HS-5 (cell line): Measurements from ENCODE around the gene GABBR1.
"Not testable (repeated sequence)": the region's sequence is repeated elsewhere in the genome, so short reads cannot be mapped to it uniquely, and the experiment has no call there.

Experiments used
- DNase-seq: peaks from one replicate; pipeline ENCODE4 v3.0.0-alpha.2; 2012; ENCODE audit warnings: low read depth

Gene GABBR1

DNA sequence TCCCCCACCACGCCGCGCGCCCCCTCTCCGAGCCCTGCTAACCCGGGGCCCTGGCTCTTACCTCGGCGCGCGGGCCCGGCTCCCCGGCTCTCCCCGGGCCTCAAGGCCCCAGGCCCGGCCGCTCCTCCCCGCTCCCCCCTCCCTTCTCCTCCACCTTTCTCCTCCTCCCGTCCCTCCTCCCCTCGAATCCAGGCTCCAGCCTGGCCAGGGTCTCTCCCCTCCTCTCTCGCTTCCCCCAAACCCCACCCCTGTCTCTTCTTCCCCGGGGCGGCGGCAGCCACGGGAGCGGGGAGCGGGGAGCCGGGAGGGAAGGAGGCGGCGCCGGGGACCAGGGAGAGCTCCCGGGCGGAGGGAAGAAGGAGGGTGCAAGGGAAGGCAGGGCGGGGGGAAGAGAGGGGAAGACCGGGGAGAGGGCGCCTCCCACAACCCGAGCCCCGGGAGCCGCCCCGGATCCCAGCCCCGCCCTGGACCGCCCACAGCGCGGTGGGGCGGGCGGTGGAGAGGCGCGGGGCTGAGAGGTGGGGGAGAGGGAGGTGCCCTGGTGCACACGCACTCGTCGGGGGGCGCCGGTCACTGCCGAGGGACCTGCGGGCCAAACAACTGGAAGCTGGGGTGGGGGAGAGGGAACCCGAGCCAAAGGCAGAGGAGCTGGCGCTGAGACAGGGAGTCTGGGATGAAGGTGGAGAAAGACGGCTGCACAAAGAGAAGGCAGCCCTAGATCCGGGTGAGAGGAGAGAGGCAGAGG is at the start of gene GABBR1:
Gene GABBR1, minus strand, starts transcription at position 395 of the 745 bp plus-strand sequence. CDS start 798 bp downstream, outside the sequence.
- DNase-seq: no peak

DNA sequence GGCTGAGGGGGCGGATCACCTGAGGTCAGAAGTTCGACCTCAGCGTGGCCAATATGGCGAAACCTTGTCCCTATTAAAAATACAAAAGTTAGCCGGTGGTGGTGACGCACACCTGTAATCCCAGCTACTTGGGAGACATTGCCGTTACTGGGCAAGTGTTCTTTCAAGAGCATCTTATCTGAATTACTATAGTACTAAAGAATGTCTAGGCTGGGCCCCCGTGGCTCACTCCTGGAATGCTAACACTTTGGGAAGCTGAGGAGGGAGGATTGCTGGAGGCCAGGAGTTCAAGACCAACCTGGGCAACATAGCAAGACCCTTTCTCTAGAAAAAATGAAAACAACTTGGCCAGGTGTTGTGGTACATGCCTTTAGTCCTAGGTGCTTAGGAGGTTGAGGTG is 48.8 kb upstream of the GABBR1 start:
- DNase-seq: no peak

DNA sequence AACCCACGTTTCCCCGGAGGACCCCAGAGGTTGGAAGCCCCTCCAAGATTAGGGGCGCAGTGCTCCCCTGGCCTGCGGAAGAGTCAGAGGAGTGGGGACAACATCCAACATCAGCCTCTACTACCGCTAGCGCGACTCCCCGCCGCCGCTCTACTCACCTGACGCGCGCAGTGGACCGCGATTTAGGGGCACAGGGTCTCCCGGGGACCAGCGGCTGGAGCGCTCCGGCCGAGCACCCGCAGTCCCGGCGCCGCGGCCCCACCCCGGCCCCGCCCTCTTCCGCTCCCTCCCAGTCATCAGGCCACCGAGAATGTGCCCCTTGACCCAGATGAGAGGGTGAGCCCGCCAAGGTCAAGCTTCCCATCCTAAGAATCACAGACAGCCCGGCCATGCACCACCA is 47.9 kb upstream of the GABBR1 start, which contains the start of gene ZFP57:
Gene ZFP57, minus strand, starts transcription at position 249 of the 400 bp plus-strand sequence. CDS start 4,149 bp downstream, outside the sequence.
- DNase-seq: no peak

DNA sequence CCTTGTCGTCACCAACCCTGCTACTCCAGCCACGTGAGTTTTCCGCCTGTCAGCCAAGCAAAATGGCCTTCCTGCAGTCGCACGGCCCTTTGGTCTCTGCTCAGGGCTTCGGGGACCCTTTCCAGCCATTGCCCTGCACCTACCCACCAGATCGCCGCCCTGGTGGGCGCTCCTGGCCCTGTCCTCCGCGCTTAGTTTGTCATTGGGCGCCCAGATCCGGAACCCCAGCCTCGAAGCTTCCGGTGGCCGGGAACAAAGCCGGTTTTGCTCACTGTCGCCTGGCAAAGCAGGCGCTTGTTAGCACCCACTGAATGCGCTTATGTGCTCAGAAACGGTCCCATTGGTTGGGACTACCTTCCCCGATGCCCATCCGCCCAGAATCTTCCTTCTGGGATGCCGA is 47.4 kb upstream of the GABBR1 start:
- DNase-seq: no peak

DNA sequence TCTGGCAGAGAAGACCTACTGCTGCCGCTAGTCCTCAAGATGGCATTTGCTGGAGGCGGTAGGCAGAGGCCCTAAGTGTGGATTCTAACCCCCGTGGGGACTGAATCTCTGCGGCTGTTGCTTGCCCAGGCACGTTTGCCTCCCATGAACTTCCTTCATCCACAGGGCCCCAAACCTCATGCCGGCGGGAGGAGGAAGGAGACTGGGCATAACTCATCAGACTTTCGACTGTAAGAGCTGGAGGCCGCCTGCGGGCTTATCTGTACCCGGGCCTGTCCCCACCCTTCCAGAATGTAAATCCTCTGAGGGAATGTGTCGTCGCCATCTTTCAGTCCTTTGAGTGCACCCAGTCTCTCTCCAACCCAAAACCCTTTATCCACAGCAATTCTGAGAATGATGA is 47.0 kb upstream of the GABBR1 start:
- no peak for DNase-seq

DNA sequence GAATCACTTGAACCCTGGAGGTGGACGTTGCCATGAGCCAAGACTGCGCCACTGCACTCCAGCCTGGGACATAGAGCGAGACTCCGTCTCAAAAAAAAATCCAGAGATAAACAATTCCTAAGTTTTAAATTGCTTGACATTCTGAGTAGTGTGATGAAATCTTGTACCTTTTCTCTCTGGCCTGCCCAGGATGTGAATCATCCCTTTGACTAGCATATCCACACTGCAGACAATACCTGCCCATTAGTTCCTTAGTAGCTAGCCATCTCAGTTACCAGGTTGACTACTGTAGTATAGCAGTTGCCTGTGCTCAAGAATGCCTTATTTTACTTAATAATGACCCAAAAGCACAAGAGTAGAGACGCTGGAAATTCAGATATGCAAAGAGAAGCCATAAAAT is 45.1 kb upstream of the GABBR1 start:
- DNase-seq: no peak

DNA sequence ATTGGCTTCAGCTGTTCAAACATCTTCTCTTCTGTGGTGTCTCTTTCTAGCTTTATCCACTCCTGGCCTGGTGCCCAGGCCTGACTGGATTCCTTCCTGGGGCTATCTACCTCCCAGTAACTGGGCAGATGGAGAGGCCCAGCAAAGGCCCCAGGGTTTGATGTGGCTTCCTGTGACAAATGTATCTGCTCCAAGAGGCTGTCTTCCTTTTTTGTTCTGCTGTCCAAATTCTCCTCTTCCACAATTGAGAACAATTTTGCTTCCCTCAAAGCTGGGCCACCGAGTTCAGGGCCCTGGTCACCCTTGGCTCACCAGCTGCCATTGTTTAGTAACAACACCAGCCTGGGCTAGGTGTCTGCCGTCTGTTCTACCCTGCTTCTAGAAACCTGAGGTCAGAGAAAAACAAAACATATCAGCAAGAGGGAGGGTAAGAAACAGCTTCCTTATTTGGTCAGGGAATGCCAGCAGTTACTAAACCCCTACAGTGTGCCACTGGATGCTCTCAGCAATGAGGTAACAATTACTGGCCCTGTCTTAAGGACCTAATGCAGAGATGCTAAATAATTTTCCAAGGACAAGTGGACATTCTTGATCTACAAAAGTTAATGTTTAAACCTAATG is 44.1 kb upstream of the GABBR1 start:
- no peak for DNase-seq

DNA sequence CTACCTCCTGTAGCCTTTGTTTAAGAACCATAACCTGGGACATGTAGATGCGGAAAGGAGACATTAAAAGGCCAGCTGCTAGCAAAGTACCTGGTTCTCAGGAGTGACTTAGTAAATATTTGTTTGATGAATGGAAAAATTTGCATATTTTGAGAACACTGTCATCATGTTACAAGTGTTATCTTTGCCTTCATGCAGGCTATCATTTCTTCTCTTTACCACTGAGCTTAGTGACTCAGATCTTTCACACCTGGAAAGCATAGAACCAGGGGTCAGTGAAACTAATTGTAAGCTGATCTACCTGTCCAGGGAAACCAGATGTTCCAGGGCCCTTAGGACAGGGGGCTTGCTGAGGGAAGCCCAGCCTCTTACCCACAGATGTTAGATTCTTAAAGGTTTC is 42.6 kb upstream of the GABBR1 start:
- no peak for DNase-seq

DNA sequence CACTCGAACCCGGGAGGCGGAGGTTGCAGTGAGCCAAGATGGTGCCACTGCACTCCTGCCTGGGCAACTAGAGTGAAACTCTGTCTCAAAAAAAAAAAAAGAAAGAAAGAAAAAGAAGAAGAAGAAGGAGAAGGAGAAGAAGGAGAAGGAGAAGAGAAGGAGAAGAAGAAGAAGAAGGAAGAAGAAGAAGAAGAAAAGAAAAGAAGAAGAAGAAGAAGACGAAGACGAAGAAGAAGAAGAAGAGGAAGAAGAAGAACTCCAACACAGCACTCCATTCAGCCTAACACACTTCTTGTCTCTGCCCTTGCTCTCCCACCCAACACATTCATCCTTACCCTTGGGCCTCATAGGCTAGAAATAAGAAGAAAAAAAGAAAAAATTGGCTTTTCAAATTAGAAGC is 41.0 kb upstream of the GABBR1 start:
- no peak for DNase-seq

DNA sequence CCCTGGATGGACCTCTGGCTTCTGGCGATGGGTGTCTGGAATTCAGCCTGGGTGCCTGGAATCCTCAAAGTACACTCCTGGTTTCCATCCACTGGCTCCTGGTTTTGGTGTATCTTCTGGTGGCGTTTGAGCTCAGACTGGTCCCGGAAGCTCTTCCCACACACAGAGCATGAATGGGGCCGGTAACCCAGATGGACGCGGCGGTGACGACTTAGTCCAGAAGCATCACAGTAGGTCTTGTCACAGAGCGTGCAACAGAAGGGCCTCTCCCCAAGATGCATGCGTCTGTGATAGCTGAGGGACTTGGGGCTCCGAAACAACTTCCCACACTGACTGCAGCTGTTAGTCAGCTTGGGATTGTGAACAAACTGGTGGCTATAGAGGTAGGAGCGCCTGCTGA is 40.2 kb upstream of the GABBR1 start:
- no peak for DNase-seq

DNA sequence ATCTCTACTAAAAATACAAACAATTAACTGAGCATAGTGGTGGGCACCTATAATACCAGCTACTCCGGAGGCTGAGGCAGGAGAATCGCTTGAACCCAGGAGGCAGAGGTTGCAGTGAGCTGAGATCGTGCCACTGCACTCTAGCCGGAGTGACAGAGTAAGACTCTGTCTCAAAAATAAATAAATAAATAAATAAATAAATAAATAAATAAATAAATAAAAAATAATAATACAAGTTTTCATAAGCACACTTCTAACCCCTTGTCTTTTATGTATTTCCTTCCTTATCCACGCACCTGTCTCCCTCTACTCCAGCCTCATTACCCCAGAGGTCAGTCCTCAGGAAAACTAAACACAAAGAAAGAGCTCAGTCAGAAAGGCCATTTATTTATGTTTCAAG is 39.1 kb upstream of the GABBR1 start:
- DNase-seq: not testable (repeated sequence)

DNA sequence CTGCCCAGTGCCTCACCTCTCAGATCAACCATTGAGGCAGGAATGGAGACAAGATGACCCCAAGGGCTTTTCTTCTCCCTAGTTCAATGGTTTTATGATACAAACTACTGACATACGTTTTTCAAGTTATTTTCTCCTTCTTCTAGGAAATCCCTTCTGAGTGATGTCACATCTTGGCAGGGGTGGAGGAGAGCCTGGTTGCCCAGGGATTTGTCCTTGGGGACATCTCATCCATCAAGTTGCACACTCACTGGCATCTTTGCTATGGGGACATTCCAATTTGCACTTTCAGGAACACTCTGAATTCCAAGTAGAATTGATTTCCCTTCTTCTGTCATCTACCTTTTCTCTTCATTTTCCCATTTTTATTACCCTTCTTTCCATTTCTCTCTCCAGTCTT is 38.0 kb upstream of the GABBR1 start:
- no peak for DNase-seq

DNA sequence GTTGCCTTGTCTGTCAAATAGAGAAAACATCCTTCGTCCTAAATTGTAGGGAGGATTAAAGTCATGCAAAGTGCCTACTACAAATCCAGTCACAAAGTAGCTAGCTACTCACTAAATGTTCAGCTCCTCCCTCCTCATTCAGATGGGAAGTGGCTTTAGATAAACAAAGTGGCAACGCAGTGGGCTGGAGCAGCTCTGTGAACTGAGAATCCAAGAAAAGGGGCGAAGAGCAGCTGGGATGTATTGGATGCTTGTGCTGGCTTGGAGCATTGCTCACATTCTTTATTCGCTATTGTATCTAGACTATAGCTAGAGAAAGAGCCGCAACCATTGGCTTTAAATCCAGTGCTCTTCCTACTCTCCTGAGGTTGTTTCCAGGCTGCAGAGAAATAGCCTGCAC is 34.2 kb upstream of the GABBR1 start:
- DNase-seq: no peak

DNA sequence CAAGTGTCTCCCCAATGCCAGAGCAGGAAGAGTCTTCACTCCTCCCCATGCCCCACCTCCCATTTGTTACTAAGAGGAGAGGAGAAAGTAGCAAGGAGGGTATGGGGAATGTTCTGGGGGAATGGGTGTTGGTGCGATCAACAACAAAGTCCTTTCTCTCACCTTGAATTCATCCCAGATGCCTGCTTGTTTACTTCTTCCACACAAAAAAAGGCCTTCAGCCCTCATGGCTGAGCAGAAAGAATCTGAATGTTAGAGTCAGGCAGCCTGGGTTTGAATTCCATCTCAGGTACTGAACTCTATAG is 33.8 kb upstream of the GABBR1 start:
- no peak for DNase-seq

DNA sequence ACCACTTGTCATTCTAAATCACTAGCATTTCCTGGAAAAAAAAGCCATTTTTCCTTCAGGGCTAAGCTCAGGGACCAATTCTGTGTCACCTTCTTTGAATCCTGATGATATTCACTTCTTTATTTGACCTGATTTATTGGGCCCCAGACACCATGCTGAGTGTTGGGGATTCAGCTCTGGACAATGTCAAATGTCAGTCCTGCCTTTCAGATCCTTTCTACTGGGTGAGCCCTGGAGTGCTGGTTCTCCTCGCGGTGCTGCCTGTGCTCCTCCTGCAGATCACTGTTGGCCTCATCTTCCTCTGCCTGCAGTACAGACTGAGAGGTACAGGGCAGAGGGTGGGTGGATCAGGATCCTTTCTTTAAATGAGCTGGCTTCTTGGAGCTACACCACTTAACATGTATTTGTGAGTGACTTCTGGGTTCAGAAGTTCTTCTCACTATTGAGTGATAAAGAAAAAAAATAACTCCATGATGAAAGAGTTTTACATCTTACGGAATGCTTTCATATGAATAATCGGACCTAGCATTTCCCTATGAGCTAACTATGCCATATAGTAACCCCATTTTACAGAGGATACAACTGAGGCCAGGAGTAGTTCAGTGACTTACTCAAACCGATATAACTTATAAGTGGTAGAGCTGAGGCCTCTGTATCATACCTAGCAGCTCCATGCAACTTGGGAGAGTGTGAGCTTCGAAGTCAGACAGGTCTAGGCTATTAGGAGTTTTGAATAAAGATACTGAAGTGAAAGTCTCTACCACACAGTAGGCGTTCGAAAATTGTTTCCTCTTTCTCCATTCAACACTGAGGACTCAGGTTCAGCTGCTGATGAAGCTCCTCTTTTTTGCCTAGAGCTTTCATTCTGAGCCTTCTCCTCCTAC is 33.2 kb upstream of the GABBR1 start:
- no peak for DNase-seq

DNA sequence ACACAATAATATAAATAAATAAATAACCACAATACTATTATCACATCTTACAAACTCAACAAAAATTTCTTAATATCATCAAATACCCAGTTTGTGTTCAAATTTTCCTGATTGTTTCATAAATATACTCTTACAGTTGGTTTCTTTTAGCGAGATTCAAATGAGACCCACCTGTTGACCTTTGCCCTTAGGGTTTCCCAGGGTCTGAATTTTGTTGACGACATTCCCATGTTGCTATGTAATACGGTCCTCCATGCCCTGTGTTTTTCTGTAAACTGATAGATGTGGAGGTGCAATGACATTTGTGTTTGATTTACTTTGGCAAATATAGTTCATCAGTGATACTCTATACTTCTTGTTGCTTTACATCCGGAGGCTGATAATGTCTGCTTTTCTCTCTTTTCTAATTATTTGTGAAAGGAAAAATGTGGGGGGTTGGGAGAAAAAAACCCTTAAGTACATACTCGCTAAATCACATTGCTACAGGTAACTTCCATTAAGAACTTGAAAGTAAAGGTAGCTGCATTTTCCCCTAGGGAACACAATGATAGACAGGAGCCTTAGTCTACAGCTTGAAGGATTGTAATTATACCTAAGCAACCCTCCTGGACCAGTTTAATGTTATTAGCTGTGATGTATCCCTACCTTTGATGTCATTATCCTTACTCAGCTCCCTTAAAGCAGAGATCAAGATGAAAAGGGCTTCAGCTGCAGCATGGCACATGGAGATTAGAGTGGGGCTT is 30.5 kb upstream of the GABBR1 start:
- no peak for DNase-seq

DNA sequence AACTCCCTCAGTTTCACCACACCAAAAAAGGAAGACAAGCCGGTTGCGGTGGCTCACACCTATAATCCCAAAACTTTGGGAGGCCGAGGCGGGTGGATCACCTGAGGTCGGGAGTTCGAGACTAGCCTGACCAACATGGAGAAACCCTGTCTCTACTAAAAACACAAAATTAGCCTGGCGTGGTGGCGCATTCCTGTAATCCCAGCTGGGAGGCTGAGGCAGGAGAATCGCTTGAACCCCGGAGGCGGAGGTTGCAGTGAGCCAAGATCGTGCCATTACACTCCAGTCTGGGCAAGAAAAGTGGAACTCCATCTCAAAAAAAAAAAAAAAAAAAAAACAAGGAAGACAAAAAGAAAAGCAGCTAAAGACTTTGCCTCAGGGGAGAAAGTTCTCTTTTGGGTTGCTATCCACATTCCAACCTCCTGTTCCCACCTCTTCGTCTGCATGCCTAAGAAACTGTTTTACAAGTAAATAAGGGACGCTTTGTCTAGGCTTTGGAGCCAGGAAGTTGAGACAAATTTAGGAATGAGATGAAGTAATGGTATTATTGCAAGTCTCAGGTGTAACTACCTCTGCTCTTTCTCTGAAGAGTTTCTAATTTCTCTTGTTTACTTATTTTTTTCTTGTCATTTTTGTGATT is 28.6 kb upstream of the GABBR1 start:
- not testable (repeated sequence) for DNase-seq

DNA sequence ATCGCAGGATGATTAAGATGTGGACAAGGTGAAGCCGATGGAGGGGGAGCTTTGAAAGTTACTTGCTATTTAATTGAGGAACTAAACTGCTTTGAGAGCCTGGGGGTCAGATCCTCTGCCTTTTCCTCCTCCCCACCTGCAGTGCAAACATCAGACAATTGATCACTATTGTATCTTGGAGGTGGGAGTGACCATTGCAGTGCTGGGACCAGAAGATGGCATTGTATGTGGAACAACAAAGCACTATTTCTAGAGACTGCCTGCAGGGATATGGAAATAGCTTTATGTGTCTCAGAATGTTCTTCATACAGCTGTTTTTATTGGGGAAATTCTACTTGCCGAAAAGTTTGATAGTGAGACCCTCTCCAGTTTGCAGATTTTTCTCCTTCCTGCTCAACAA is 28.1 kb upstream of the GABBR1 start:
- no peak for DNase-seq

DNA sequence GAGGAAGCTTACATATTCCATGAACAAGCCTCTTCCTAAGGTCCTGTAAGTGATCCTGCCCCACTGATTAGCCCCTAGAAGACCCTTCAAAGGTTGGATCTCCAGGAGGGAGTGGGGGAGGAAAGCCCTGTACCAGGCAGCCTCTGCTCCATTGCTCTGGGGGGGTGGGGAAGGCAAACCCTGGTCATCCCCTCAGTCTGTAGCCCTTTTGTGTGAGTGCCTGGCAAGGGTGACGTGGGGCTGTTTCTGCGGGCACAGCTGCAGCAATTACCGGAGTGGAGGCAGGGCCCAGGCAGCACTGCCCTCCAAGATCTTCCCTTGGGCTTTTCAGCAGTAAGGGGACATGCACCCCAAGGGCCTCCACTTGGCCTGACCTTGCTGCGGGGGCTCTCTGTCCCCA is 23.8 kb upstream of the GABBR1 start, which contains the start of gene MOG:
Gene MOG, plus strand, starts transcription at position 295 of the 400 bp plus-strand sequence. CDS start 118 bp downstream, outside the sequence.
- no peak for DNase-seq

DNA sequence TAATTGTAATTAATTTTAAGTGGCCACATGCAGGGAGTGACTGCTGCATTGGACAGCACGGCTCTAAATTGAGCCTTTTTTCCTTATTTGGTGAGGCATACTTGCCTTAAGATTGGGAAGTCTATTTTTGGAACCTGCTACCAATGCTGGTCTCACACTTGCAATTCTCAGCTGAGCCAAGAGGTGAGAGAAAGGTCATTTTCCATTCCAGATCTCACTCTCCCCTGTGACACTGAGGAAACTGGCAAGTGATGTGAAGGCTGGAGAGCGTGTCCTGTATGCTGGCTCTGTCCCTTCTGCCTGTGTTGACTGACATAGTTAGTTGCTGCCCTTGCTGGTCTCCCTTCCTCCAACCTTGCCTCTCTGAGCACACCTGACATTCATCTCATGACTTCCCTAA is 23.2 kb upstream of the GABBR1 start:
- DNase-seq: no peak

DNA sequence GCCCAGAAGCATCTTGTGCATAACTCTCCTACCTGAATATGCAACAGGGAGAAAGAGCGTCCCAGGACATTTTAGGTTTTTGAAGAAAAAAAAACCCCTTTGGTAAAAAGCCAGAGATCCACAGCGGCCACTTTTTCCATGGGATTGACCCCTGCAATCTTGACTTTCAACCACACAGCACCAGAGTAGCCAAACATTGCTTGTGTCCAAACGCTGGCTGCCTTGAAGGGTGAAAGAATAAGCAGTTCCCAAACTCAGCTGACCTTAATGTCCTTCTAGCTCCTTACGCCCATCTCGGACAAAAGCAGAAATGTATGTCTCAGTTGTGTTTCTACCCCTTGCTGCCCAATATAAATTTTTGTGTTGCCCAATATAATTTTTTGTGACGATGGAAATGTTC is 22.7 kb upstream of the GABBR1 start:
- DNase-seq: no peak
